Left renal pelvis (tissue), 4 donors: ENCODE measurements around the gene ZNF319. TPM values are rescaled to one million over a fixed set of nuclear protein-coding genes. Genes with fewer than 3 reads are reported as not detected.

Source experiments
- DNase-seq, 4 donors: peaks; one replicate each; pipeline ENCODE4 v3.0.0-alpha.2; 2013; ENCODE audit warnings: low read depth in 4 of 4, low spot score in 3 of 4
- polyA plus RNA-seq, 4 donors: library from polyadenylated mRNA; unstranded; fragments of 120-200 nt; gene quantifications; one replicate each; pipeline ENCODE4 v1.2.1, GENCODE V29; 2013; ENCODE audit not compliant: insufficient read length in 4 of 4

The ZNF319 gene
- polyA plus RNA-seq, 4 donors: 9.5 to 12.9 (median 10.5) TPM

- DNase-seq: no peak
These were observed 37.0 kb upstream of the ZNF319 start for GRCh38 chr16:58037365-58038057.

DNA sequence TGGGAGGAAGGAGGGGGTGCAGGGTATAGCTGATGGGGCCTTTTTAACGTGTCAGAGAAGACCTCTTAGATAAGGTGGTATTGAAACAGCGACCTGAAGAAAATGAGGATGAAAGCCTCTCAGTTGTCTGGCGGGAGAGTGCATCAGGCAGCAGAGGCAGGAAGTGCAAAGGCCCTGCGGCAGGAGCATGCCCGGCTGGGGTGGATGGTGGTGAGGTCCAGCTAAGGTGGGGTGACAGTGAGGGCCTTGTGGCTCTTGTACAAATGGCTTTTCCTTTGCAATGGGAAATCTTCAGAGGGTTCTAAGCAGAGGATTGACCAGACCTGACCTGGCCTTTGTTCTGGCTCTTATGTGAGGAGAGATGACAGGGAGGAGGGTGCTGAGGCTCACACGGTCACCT, 36.5 kb upstream of the ZNF319 start:
- no peak for DNase-seq

- no peak for DNase-seq
These were observed 35.1 kb upstream of the ZNF319 start for GRCh38 chr16:58035356-58036170.

GRCh38 chr16:58034774-58035173, 34.3 kb upstream of the ZNF319 start:
- no peak for DNase-seq

DNA sequence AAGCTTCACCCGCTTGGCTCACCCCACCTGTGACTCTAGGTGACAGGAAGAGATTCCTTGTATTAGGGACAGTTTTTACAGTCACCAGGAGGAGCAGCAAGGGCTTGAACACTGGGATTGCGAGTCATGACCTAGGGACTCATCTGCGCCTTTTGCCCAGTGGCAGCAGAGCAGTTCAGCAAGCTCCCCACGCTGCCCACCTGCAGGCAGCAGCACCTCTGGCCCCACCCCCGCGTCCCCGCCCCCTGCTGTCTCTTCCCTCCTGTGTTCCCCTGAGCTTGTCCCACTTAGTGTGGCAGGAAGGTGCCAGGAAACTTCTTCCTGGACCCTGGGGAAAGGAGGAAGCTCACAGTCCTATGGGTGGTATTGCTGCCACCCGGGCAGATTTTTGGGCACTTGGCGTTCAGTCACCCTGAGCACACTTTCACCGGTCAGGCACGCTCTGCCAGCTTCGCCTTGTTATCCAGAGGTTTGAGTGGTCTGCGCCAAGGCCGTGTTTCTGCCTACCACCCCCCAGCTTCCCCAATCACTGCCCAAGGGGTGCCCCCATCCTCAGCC, 33.7 kb upstream of the ZNF319 start:
- no peak for DNase-seq

DNA sequence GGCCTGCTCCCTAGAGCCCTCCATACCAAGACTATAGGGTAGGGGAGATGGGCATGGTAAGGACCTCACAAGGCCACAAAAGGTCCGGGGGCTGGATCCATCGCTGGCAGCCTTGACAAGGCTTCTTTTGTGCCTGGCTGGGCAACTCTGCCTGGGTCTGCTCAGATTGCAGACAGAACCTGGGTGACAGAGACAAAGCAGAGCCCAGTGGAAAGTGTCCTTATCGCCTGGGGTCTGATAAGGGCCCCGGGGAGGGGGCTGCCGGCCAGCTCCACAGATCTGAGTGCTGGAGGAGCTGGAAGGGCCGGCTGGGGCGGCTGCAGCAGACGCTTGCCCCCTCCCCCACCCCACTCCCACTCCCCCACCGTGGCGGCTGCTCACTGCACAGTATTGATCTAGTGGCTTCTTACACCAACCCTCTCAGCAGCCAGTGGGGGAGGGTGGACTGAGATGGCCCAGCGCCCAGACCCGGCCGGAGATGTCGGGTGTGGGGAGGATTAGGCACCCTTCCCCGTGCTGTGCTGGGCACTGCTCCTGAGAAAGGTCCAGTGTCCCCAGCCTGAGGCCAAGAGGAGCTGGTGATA, 32.3 kb upstream of the ZNF319 start:
- no peak for DNase-seq

DNA sequence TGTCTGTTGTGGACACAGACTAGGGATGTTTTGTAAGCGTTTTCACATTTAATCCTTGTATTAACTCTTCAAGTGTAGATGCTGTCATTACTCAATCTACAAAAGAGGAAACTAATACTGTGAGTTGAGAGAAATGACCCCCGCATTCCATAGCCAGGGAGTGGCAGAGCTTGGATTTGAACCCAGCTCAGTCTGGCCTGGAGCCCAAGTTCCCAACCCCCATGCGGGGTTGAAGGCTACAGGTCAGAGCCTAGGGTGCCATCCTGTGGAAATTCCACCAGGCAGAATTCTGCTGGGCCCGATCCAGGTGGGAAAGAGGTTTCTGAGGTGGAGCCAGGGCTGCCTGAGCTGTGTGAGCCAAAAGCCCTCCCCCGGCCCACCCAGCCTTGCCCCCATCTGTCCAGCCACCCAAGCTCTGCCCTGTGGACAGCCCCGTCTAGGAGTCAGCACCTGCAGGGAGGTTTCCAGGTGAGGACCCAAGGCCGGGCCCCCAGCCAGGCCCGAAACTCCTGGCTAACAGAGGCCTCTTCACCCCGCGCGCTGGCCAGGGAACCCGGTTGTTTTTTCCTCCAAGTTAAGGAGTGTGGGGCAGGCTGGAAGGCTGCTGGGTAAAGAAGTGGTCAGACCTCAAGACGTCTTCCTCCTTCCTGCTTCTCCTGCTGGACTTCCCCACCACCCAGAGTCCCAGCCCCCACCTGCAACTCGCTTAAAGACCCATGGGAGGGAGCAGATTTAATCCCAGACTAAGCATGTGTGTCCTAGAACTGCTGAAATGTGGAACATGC, 30.7 kb upstream of the ZNF319 start:
- no peak for DNase-seq

- no peak for DNase-seq
These were observed 29.8 kb upstream of the ZNF319 start for GRCh38 chr16:58030136-58030840.

GRCh38 chr16:58029410-58029809, 28.9 kb upstream of the ZNF319 start:
- DNase-seq: no peak

DNA sequence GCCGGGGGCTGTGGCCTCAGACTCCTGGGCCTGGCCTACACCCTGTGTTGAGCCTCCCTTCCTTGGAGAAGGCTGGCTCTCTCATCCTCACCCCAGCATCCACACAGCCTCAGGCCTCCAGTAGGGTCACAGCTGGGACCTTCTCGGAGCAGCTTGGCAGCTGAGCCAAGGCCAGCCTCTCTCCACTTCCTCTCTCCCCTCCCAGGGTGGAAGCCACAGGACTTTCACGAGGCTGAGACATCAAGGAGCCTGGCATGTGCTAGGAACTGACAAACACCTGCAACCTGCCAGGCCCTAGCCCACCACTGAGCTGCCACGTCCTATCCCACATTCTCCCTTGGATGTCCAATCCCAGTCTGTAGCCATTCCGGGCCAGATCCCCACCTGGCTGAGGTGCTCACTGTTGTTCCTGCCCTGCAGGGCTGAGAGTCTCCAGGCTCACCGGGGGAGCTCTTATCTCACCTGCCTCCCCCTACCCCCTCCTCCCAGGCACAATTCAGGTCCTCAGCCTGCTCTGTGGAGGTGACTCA, 28.1 kb upstream of the ZNF319 start:
- DNase-seq: no peak

GRCh38 chr16:58027916-58028455, 27.5 kb upstream of the ZNF319 start:
- DNase-seq: no peak

GRCh38 chr16:58027161-58027915, 26.9 kb upstream of the ZNF319 start:
- no peak for DNase-seq

DNA sequence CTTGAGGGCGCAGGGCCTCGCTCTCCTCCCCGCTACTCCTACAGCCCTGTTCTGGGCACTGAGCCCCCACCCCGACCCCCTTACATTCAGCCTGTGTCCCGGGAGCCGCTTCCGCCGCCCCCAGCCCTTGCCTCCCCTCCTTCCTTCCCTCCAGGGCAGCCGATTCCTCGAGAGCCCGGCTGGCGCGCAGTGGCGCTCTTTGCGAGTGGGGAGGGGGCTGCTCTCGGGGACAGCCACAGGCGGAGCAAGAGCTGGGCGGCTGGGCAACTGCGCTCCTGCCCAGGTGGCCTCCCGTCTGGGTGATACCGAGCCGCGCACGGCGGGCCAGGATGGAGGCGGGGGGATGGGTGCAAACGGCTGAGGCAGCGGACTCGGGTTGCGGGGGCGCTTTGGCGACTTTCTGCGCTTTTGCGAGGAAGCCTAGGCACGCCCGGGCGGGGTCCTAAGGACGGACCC, 26.3 kb upstream of the ZNF319 start:
- no peak for DNase-seq

GRCh38 chr16:58026139-58026704, 25.8 kb upstream of the ZNF319 start:
- no peak for DNase-seq

GRCh38 chr16:58025351-58026138, 25.1 kb upstream of the ZNF319 start, which contains the start of gene MMP15:
MMP15 (plus strand) TSS chr16:58025754; CDS start chr16:58026351, 597 bp downstream.
- DNase-seq: peak in 1 of 4 donors; percentile 72

DNA sequence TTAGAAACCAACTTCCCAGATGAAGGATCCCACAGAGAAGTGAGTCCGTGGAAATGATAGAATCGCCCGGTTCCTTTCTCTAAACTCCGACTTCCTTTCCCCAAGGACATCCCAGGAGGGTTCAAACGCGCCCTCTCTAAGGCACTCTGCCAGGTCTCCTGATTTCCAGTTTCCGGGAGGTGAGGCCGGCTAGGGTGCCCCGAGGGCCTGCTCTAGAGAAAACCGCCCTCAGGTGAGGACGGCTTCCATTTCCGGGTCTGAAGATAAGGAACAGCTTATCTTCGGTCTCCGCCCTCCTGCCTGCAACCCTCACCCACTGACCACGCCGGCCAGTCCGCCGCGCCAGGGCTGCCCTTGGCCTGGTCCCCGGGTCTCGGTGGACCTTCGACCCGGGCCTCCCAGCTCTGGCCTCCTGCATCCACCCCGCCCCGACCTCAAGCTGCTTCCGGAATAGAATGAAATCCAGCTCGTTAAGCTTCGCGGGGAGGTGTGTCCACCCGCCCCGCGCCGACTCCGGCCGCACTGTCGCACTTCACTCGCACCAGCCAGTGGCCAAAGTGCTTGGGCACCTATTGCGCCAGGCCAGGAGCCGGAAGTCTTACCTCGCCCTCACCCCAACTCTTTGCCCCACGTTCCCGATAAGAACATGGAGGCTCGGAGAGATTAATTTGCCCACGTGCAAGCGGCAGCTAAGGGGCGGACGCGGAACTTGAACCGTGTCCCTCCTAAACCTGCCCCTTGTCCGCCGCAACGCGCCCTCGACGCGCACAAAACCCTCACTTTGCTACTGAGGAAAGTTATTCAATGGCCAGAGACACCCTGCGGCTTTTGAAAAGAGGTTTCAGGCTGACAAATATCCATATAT, 24.2 kb upstream of the ZNF319 start:
- no peak for DNase-seq
